Measurements from ENCODE around the gene GTF2I. TPM values are rescaled to one million over a fixed set of nuclear protein-coding genes. Genes with fewer than 3 reads are reported as not detected.
"Not testable (repeated sequence)": the region's sequence is repeated elsewhere in the genome, so short reads cannot be mapped to it uniquely, and the experiment has no call there.

Gene GTF2I
- total RNA-seq, 1 donor from 2014 or later = 214 TPM

DNA sequence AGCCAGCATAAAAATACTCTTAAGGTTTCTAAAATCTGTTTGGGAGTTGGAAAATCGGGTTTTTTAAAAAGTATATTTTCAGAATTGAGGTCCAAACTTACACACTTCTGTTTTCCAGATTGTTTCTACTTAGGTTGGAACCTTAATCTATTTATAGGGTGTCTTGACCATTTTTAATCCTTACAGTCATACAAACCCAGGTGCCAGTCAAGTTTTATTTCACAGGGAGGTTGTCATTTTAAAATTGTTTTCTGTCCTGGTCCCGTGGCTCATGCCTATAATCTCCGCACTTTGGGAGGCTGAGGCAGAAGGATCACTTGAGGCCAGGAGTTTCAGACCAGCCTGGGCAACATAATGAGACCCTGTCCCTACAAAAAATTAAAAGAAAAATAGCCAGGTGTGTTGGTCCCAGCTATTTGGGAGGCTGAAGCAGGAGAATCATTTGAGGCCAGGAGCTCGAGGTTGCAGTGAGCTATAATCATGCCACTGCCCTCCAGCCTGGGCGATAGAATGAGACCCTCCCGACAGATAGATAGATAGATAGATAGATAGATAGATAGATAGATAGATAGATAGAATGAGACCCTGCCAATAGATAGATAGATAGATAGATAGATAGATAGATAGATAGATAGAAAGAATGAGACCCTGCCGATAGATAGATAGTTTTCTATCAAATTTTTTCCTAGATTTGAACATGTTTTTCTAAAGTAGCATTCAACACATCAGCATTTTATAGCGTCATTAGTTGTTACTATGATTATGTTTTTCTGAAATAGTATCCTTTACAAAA, 69.0 kb downstream of the GTF2I start:
- TF ChIP-seq, protein P1, sequence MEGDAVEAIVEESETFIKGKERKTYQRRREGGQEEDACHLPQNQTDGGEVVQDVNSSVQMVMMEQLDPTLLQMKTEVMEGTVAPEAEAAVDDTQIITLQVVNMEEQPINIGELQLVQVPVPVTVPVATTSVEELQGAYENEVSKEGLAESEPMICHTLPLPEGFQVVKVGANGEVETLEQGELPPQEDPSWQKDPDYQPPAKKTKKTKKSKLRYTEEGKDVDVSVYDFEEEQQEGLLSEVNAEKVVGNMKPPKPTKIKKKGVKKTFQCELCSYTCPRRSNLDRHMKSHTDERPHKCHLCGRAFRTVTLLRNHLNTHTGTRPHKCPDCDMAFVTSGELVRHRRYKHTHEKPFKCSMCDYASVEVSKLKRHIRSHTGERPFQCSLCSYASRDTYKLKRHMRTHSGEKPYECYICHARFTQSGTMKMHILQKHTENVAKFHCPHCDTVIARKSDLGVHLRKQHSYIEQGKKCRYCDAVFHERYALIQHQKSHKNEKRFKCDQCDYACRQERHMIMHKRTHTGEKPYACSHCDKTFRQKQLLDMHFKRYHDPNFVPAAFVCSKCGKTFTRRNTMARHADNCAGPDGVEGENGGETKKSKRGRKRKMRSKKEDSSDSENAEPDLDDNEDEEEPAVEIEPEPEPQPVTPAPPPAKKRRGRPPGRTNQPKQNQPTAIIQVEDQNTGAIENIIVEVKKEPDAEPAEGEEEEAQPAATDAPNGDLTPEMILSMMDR (IDR thresholded peaks at IDR 0.05) = no peak
- intact Hi-C loops (cut with DNase I) = no loop called here
- Histone ChIP-seq H3K4me3 (no peak overlapping the region), H3K27ac (no peak overlapping the region), H3K36me3 (peaks cover 32% of the 10 kb centered on the region), H3K27me3 (ENCODE audit: low read depth) (no peaks in the 10 kb centered on the region), H3K4me1 (no peaks in the 10 kb centered on the region), H3K9me3 (no peaks in the 10 kb centered on the region)
- DNase-seq (no peak), ATAC-seq (no peak)

DNA sequence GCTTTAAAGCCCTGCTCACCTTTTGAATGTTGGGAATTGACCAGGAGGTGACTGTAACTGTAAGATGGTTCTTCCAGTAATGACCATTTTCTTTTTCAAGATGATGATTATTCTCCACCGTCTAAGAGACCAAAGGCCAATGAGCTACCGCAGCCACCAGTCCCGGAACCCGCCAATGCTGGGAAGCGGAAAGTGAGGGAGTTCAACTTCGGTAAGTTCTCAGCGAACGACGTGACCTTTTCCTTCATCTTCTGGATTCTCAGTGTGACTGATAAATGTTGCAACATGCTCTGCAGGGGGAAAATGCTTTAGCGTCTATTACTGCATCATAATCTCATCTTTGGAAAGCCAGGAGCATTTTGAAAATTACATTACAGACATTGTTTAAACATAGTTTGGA, 71.2 kb downstream of the GTF2I start:
- H3K27me3 ChIP-seq (ENCODE audit: low read depth); H3K4me3 ChIP-seq; DNase-seq; ATAC-seq; intact Hi-C loops (cut with DNase I); H3K4me1 ChIP-seq; H3K9me3 ChIP-seq; H3K27ac ChIP-seq: not testable (repeated sequence)
- peaks cover 22% of the 10 kb centered on the region for H3K36me3 ChIP-seq

DNA sequence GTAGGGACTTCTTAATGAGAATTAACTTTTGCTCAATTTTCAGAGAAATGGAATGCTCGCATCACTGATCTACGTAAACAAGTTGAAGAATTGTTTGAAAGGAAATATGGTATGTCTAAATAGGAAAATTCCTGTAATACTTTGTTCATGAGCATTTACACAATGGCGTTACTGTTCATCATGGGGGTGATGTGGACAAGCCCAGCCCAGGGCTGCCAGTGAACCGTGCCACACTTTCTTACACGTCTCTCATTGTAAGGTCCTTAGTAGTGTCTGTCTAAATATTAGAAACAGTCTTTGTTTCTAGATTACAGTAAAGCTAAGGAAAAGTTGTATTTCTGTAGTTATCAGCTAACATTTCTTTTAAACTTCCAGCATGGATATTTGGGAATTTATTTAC, 72.7 kb downstream of the GTF2I start:
- H3K27me3 ChIP-seq (ENCODE audit: low read depth); ATAC-seq; intact Hi-C loops (cut with DNase I); H3K4me3 ChIP-seq; DNase-seq; H3K4me1 ChIP-seq; H3K27ac ChIP-seq; H3K9me3 ChIP-seq: not testable (repeated sequence)
- peaks cover 20% of the 10 kb centered on the region for H3K36me3 ChIP-seq

DNA sequence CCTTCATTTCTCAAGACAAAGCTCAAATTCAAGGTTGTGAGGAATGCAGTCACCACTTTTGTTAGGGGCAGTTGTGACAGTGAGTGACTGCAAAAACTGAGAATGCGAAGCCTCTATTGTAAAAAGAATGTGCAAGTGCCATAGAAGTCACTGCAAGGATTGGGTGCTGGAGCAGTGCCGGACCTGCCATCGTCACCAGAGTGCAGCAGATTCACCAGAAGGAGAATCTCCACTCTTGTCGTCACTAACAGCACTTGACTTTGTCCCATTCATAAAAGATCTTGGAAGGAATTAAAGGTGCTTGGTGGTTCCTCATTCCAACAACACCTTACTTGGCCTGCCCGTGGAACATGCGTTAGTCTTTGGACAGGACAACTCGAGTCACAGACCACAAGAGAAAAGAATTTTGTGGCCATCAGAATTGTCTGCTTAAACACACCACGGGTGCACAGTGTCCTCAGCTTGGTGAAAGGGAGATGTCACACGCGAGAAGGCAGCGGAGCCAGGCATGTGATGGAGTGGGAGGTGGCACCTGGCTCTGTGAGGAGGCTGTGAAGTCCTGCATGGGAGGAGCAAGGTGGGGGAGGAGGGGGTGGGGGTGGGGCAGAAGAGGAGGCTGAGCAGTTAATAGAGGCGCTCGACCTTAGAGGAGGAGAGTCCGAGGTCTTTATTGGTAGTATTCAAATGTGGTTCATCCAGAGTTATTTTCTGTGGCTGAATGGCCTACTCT, 82.6 kb downstream of the GTF2I start:
- H3K4me3 ChIP-seq; H3K36me3 ChIP-seq; ATAC-seq; DNase-seq; H3K27ac ChIP-seq; intact Hi-C loops (cut with DNase I); H3K4me1 ChIP-seq; H3K27me3 ChIP-seq (ENCODE audit: low read depth); H3K9me3 ChIP-seq: not testable (repeated sequence)

DNA sequence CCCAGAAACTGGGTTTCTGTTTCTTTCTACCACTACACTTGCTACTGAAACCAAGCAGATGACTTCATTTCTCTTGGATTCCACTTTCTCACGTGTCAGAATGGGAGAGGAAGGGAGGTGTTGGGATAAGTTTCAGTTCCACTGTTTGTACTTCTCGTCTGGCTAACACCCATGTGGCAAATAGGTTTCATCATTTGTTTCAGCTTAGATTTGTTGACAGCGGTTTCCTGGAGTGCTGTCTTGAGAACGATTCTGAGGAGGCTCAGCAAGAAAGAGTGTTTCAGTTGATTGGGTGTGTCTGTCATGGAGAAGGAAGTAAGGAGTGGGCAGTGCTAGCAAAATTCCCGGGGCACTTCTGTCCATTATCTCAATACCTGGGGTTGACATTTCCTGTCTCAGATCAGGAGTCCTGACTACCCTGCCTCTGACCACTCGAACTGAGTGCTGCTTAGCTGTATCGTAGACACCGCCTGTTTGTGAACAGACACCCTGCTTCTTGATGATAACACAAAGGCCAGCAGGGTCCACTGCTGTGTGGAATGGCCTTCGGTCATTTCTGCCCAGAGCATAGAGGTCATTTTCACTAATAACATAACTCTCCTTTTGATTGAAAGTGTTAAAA, 86.5 kb downstream of the GTF2I start:
- peak; percentile 94 to 95 for ATAC-seq
- H3K4me3 ChIP-seq; H3K27ac ChIP-seq; DNase-seq; H3K9me3 ChIP-seq; H3K36me3 ChIP-seq; intact Hi-C loops (cut with DNase I); H3K27me3 ChIP-seq (ENCODE audit: low read depth); H3K4me1 ChIP-seq: not testable (repeated sequence)

DNA sequence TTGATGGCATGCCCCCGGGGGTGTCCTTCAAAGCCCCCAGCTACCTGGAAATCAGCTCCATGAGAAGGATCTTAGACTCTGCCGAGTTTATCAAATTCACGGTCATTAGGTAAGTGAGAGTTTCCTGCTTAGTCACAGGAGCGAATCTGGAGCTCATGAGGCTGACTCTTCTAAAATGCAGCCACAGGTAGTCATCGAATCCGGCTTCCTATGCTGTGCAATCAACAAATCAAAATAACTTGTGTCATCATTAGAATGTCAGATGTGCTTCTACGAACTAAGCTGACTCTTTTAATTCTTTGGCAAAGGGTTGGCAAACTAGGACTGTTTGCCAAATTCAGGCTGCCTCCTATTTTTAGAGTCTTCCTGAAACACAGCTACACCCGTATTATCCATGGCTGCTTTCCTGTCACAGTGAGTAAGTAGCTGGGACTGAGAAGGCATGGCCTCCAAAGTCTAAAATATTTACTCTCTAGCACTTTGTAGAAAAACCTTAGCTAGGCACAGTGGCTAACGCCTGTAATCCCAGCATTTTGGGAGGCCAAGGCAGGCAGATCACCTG, 96.5 kb downstream of the GTF2I start:
- DNase-seq; H3K4me1 ChIP-seq; intact Hi-C loops (cut with DNase I); H3K36me3 ChIP-seq; H3K9me3 ChIP-seq; H3K27me3 ChIP-seq (ENCODE audit: low read depth); H3K27ac ChIP-seq; H3K4me3 ChIP-seq: not testable (repeated sequence)
- peak in 1 of 2 donors; percentile 14 for ATAC-seq

DNA sequence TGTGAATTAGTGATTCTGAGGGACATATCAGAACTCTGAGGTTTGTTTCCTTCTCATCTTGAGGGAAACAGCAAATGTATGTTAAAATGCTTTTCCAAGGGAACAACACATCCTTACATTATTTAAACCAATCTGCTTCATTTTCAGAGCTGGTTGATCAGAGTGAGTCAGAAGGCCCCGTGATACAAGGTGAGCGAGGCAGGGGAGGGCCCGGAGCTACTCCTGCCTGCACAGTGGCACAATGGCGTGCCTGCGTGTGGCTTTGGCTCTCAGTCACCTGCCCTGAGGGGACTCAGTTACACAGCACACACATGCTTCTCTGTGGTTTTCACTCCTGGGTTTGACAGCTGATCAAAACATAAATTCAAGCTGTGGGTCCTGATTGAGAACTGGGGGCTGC, 99.2 kb downstream of the GTF2I start:
- H3K27me3 ChIP-seq (ENCODE audit: low read depth); DNase-seq; H3K4me1 ChIP-seq; intact Hi-C loops (cut with DNase I); ATAC-seq; H3K9me3 ChIP-seq; H3K36me3 ChIP-seq; H3K27ac ChIP-seq; H3K4me3 ChIP-seq: not testable (repeated sequence)

DNA sequence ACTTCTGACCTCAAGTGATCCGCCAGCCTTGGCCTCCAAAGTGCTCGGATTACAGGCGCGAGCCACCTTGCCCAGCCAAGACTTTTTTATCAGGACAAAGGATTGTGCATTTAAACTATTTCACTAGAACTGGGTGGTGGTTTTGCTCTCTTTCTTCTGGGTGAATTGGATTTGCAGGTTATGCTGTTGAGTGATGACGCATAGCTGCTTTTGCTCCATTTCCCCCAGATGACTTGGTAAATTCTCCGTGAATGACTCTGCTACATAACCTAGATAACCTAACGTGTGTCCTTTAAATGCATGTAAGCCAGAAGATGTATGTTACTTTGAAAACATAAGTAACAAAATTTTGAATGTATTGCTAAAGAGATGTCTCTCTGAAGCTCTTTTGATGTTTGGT, 100.8 kb downstream of the GTF2I start:
- intact Hi-C loops (cut with DNase I); H3K4me1 ChIP-seq; ATAC-seq; H3K9me3 ChIP-seq; H3K4me3 ChIP-seq; H3K27me3 ChIP-seq (ENCODE audit: low read depth); H3K27ac ChIP-seq; H3K36me3 ChIP-seq; DNase-seq: not testable (repeated sequence)

DNA sequence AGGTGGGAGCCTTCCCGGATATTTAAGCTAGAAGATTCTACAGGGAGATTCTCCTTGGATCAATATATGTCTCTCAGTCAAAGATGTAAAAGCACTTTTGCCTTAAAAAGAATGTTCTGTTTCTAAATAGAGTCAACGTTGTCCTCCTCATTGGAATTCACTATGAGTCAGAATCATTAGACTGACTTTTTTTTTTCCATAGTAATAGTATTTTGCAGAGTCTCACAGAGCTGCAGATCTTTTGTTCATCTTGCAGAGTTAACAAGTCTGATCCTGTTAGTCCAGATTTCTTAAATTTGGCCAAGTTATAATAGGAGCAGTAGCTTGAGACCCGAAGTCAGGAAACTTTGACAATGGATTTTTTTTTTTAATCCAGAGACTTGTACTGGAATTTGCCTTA, 101.5 kb downstream of the GTF2I start:
- H3K36me3 ChIP-seq; ATAC-seq; intact Hi-C loops (cut with DNase I); H3K4me1 ChIP-seq; H3K9me3 ChIP-seq; H3K27ac ChIP-seq; DNase-seq; H3K4me3 ChIP-seq; H3K27me3 ChIP-seq (ENCODE audit: low read depth): not testable (repeated sequence)

DNA sequence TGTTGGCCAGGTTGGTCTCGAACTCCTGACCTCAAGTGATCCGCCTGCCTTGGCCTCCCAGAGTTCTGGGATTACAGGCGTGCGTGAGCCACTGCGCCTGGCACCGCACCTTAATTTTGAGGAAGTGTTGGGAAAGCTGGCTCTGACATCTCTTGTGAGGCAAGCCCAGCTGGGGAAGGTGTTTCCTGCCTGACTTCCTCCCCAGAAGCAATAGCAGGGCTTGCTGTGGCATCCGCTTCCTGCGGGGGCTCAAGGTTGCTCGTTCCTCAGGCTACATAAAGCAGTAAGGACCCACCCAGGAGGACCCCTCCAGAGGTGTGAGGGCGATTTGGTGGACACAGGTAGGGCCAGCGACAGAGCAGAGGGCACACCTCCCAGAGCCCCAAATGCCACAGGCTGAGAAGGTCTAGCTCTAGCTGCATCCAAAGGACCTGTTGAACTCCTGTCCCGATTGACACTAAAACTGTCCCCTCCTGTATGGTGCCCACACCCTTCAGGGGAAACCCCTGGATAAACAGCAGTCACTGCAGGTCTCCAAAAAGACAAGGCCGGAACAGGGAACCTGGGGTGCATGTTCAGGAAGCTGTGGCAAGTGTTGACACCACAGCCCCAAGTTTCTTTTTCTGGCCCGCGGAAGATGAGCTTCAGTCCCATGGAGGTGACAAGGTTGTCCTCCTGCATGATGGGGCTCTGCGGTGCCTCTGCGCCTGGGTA, 107.8 kb downstream of the GTF2I start:
- H3K27ac ChIP-seq; DNase-seq; intact Hi-C loops (cut with DNase I); H3K9me3 ChIP-seq; H3K27me3 ChIP-seq (ENCODE audit: low read depth); H3K4me3 ChIP-seq; H3K4me1 ChIP-seq; H3K36me3 ChIP-seq: not testable (repeated sequence)
- ATAC-seq = peak; percentile 56 to 63

DNA sequence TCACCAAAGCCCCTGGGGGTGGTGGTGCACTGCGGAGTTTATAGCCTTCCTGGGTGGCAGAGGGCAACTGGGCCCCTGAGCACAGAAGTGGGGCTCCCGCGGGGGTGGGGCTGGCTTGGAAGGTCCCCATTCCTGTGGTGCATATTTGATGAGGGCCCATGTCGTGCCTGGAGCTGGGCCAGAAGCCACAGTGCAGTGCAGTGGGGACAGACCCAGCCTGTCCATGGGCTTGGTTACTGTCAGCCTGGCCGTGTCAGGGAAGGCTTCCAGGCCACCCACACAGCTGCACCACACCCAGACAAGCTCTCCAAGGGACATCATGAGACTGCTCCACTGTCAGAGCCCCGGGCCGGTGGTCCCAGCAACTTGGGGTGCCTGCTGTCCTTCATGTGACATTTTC, 109.0 kb downstream of the GTF2I start:
- peak; percentile 56 to 67 for ATAC-seq
- intact Hi-C loops (cut with DNase I); H3K27ac ChIP-seq: not testable (repeated sequence)

DNA sequence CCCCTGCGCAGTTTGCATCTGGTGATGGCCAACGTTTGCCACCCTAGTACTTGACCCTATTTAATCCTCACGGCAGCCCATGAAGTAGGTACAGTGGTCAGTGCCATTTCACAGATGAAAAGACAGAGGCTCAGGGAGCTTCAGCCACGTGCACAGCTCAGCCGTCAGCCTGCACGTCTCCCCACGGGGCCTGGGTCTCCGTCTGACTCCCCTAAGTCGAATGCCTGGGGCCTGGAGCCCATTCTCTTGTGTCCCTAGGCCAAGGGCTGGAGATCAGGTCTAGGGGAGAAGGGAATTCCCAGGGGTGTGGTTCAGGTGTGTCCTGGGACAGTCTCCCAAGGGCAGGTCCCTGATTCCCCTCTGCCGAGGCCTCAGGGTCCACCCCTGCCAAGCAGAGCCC, 109.5 kb downstream of the GTF2I start:
- ATAC-seq; H3K4me3 ChIP-seq; H3K27ac ChIP-seq; H3K4me1 ChIP-seq; intact Hi-C loops (cut with DNase I); H3K27me3 ChIP-seq (ENCODE audit: low read depth); H3K36me3 ChIP-seq; H3K9me3 ChIP-seq; DNase-seq: not testable (repeated sequence)

More for the DNA sequence above, 109.0 kb downstream of the GTF2I start:
- not testable (repeated sequence) for H3K4me3 ChIP-seq; DNase-seq; H3K4me1 ChIP-seq; H3K27me3 ChIP-seq (ENCODE audit: low read depth); H3K9me3 ChIP-seq; H3K36me3 ChIP-seq
